ENCODE measurements around the gene TNFSF13B.
"Not testable (repeated sequence)": the region's sequence is repeated elsewhere in the genome, so short reads cannot be mapped to it uniquely, and the experiment has no call there.

The TNFSF13B gene, protein sequence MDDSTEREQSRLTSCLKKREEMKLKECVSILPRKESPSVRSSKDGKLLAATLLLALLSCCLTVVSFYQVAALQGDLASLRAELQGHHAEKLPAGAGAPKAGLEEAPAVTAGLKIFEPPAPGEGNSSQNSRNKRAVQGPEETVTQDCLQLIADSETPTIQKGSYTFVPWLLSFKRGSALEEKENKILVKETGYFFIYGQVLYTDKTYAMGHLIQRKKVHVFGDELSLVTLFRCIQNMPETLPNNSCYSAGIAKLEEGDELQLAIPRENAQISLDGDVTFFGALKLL

DNA sequence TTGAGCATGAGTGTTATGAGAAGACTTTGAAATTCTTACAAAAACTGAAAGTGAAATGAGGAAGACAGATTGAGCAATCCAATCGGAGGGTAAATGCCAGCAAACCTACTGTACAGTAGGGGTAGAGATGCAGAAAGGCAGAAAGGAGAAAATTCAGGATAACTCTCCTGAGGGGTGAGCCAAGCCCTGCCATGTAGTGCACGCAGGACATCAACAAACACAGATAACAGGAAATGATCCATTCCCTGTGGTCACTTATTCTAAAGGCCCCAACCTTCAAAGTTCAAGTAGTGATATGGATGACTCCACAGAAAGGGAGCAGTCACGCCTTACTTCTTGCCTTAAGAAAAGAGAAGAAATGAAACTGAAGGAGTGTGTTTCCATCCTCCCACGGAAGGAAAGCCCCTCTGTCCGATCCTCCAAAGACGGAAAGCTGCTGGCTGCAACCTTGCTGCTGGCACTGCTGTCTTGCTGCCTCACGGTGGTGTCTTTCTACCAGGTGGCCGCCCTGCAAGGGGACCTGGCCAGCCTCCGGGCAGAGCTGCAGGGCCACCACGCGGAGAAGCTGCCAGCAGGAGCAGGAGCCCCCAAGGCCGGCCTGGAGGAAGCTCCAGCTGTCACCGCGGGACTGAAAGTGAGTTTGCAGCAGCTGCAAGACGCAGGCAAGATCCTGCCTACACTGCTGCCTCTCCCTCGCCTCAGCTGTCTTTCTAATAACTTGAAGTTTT is at the start of gene TNFSF13B:
Gene TNFSF13B, plus strand, starts transcription at position 118 of the 728 bp plus-strand sequence. Its CDS starts 178 bp downstream, at position 296.
- peak; percentile 41 to 58 for DNase-seq

DNA sequence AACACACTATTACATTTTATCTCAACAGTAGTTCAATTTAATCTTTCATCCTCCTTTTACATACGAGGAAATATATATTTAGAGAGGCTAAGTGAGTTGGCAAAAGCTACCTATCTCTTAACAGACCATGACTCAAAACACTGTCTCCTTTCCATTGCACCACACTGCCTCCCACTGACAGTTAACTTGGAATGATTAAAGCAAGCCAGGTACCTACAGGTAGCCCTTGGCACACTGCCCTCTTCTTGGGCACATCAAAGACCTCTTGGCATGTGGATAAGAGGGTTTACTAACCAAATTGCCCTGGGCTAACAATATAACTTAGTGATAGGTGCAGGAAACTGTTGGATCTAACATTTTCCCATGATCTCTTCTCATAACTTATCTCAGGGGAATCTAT is 49.5 kb upstream of the TNFSF13B start:
- DNase-seq, result peak in 1 of 2 experiments; percentile 38

DNA sequence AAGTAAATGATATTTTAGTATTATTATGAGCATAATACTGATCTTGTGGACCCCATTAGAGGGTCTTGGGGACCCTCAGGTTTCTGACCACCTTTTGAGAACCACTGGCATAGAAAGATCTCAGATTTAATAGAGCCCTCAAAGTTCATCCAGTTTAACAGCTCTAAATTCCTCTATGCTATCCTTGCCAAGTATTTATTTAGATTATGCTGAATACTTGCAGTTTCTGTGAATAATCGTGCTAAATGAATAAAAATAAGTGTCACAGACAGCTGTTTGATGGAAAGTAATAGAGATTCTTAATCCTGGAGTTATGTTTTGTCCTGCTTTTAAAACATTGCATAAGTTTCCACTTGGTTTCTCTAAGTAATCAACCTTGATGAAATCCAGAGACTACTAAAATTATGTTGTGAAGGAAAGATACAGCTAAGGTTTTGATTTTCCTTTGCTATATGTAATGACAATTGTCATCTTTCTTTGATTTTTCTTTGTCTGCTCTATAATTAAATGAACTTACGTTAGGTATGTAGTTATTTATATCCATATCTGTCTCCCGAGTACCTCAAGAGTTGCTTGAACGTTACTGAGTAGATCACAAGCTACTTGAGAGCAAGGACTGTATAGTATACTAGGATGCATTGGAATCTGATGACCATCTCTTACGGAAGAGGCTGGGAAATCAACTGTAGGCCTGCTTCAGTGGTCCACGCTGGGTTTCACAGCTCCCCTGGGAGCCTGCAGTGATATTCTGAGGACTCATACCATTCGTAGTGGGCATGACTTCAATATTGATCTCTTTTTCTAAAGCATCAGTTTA is 45.6 kb upstream of the TNFSF13B start:
- no peak for DNase-seq

DNA sequence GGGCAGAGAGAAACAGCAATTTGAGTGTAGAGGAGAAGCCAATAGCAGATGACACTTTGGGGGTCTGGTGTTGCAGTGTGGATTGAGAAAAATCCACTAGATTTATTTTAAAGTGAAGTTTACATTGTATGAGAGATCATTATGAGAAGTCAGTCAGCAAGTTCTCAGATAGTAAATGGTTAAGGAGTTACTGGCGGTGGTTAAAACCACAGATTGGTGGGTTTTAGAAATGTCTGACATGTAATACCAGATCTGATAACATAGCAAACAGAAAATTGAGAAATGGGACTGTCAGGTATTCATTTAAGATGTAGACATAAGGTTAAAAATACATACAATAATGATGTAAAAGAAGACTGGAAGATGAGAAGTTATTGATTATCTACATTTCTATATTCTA is 44.1 kb upstream of the TNFSF13B start:
- DNase-seq, result no peak

DNA sequence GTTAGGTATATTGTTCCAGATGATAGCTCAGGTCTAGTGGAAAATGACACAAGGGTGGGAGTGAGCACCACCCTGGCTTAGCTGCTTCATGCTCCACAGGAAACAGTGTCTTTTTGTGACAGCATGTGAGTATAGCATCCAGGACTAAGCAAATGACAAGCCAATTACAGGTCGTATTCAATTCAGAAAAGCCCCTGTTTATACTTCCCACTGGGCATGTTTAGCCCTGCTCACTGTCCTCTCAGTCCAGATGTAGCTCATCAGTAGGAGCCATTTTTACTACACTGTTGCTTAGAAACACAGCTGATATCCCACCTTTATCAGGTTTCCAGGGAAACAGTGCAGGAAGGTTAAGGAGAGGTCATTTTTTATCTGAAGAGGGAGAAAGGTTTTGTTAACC is 43.3 kb upstream of the TNFSF13B start:
- no peak for DNase-seq

DNA sequence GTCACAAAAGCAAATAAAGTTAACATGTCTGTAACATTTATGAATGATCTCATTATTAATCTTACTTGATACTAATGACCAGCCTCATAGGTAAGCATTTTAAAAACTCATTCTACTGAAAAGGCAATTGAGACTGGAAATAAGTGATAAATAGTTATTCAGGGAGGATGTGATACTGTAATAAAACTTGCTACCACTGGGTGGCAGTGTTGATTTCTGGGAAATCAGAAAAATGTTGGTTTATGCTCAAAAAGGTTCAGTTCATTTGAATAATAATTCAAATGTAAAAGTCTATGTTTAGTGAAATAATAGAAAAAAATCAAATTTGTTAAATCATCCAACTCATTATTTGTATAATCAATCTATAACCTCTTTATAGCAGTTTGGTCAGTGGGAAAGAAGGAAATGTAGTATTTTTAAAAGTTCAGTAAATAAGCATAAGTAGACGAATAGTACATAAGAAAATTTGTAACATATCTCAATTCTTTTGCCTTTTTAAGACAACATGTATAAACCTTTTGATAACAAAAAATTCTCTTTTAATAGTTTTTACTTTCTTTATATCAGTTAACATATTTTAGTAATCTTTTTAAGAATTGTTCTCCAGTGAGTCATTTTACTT is 41.8 kb upstream of the TNFSF13B start:
- DNase-seq, result peak; percentile 32 to 35

DNA sequence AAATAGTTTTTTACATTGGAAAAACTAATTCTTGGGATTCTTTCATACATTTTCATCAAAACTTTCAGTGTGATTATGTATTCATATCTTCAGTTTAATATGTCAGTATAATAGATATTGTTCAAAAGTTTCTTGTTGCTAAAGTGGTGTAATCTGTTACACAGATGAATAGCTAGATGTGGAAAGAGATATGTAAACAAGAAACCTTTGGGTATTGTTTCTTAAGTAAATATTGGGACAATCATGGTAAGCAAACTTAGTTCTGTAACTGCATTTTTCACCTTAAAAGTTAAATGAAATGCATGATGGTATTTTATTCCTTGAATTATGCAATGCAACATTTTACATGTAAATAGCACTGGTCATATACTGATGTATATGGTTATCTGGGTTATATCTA is 39.1 kb upstream of the TNFSF13B start:
- no peak for DNase-seq

DNA sequence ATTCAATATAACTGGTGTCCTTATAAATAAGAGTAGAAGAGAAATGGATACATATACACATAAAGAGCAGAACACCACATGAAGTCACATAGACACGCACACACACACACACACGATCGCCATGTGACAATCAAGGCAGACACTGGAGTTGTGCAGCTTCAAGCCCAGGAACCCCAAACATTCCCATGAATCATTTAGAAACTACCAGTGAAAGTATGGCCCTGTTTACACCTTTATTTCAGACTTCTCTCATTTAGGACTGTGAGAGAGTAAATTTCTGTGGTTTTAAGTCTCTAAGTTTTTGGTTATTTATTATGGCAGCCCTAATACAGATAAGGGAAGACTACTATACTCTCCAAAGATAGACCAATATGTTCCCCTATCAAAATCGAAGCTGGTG is 20.4 kb upstream of the TNFSF13B start:
- DNase-seq, result no peak

DNA sequence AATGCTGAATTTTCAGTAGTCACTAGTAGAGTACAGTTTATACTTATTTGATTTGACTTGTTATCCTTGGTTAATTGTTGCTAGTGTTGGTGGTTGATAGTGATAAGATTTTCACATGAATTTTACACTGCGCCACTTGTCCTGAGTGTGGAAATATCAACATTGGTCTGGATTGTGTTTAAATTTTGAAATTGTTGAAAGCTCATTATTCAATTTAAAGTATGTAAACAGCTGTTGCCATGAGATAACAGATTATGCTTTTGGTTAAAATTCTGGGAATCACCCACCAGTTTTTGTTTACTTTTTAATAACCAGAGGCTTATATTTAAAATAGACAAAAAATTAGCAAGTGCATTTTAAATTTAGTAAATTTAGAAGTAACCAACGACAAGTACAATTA is 12.3 kb upstream of the TNFSF13B start:
- no peak for DNase-seq

DNA sequence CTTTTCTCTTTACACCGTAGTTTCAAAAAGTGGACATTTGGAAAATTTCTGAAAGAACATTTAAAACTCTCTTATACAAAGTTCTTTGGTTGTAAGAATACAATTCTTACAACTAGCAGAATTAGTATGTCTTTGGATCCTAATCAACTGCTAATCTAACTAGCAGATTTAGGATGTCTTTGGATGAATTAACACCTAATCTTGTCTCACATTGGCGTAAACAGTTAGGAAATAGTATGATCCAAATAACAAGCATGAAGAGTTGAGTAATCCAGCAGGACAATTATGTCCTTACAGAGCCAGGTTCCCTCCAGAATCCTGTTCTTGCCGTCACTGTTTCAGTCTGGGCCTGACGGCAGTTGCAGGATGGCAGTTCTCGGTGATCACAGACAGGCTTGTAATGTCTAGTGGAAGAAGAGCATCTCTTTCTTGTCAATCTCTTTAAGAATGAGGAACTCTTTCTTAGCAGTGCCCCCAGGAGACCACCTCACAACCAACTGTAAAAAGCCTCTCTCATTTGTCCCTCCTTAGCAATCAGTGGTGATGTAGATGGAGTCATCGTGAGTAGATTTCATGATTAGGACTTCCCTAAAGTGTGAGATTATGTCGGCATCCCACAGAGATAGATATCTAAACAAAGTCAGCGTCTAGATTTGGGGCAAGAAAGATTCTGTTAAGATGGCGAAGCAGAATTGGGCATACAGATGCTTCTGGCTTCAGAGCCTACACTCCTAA is 5.7 kb upstream of the TNFSF13B start:
- no peak for DNase-seq

DNA sequence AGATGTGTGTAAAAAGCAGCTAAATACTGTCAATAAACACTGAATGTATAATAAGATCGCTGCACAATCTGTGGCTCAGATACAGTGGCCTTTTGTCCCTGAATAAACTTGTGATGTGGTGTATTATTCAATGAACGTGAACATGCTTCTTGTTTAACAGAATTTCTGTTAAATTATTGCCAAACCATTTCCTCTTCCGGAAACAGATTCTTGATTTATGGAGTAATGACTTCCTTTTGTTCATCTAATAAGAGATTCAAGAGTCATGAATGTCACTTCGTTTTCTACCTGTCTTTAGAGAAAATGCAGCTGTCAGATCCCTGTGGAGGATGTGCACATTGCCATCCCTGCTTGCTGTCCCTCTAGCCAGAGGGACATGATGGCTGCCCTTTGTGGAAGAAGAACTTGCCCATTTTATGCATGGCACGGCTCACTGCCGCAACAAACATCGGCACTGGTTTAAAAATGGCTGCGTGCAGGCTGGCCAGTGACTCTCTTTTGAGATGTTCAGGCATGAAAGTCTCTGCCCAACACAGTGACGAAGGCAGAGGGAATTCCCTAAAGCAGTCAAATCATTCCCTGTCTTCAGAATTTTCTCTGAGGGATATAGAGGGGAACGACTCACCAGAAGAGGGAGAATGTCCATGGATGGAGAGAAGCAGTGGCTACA is 3.1 kb upstream of the TNFSF13B start:
- DNase-seq, result no peak

DNA sequence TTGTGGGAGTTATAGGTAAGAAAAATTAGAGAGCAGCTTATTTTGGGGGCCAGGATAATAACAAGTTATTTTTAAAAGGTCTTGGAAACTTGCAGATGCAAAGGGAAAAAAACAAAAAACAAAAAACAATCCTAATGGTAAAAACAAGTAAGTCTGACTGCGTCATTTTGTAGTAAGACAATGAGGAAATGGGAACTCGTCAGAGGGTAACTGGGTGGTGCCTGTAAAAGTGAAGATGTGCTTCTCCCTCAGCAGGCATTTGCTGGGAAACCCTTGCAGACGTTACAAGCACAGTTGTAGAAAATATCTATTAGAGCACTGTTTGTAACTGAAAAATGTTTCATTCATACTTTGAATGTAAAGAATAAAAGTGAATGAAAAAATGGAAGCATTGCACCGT is 2.2 kb upstream of the TNFSF13B start:
- no peak for DNase-seq

DNA sequence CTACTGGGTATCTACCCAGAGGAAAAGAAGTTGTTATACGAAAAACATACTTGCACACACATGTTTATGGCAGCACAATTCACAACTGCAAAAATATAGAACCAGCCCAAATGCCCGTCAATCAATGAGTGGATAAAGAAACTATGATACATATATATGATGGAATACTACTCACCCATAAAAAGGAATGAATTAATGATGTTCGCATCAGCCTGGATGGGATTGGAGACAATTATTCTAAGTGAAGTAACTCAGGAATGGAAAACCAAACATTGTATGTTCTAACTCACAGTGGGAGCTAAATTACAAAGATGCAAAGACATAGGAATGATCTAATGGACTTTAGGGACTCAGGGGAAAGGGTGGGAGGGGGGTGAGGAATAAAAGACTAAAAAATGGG is 1.7 kb upstream of the TNFSF13B start:
- not testable (repeated sequence) for DNase-seq

DNA sequence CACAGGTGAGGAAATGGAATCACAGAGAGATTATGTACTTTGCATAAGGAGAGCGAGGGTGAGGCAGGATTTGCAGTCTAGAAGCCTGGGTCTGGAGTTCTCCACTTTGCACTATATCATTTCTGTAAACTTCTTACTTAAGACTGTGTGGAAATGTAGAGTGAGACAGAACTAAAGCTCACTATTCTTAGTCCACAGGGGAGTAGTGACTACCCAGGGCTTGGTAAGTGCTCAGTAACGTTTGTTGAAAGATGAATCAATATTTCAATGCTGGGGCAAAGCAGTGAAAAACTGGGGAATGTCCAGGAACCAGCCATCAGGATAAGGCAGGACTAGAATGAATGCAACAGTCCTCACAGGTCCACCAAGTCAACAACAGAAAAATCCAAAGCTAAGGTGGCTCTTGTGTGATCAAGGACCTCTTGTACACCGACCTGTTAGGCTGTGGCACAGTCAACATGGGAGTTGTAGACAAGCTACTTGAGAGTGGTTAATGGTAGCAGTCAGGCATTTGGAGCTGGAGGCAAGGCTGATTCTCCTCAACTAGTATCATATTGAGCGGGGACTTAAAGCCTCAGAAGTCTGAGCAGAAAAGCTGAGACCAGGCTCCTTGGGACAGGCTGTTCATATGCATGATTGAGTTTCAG is 929 bp upstream of the TNFSF13B start:
- DNase-seq, result no peak

DNA sequence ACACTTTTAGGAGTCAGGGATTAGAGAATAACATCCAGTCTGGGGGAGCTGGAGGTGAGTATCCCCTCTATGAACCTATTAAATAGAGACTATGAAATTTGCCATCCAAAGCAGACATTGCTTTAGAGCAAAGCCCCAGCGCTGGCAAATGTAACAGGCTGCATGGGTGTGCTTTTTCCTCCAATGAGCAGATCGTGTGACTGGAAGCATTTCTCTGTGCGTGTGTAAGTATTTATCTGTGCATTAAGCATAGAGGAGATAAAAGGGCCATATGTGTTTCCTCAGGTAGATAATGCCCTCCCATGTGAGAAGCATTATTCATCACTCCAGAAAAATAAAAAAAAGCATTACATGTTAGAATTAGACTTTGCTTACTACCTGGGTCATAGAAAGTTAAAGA is 924 bp downstream of the TNFSF13B start:
- no peak for DNase-seq

DNA sequence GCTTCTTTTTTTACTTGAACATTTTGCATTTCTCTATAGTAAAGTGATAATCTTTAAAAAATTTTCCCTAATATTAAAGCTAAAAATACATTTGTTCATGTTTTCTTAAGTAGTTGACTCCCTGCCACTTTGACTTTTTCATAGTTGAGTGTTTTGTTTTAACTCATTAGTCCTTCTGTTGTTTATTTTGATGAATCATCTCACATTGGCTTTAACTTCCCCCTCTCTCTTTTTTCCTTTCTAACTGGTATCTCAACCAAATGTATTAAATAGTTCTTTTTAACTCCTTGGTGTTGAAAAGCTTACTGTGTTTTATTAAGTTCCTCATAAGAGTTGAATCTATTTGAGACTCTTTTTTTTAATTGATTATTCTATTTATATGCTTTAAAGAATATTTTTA is 2.8 kb downstream of the TNFSF13B start:
- DNase-seq, result no peak

DNA sequence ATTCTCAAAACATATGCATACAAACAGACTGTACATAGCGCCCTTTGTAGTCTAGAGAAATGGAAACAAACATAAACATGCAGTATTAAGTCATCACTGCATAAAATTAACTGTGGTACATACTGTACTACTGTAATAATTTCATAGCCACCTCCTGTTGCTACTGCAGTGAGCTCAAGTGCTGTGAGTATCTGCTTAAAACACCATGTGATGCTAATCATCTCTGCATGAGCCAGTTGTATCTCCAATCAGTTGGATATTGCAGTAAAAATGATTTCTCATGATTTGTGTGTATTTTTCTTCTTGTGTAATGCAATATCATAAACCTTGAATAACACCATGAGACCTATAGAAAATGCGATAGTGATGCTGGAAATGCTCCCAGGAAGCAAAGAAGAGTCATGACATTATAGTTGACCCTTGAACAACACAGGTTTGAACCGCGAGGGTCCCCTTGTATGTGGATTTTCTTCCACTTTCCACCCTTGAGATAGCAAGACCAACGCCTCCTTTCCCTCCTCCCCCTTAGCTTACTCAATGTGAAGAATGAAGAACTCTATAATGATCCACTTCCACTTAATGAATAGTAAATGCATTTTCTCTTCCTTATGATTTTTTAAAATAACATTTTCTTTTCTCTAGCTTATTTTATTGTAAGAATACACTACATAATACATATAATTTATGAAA is 4.1 kb downstream of the TNFSF13B start:
- no peak for DNase-seq

DNA sequence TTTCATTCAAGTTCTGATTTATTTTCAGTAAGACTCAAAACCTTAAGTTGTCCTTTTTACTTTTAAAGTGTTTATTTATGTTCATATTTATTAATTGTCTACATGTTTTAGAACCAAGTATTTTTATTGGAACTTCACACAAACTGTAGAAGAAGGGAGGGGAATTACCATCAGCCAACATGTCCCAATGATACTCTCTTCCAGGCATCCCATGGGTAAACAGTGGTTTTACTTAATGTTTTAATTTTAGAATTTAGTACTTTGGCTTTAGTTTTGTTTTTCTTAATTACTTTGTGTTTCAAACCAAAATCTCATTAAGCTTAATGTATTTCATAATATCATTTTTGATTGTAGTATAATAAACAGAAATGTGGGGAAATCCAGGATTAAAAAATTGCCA is 5.2 kb downstream of the TNFSF13B start:
- no peak for DNase-seq

DNA sequence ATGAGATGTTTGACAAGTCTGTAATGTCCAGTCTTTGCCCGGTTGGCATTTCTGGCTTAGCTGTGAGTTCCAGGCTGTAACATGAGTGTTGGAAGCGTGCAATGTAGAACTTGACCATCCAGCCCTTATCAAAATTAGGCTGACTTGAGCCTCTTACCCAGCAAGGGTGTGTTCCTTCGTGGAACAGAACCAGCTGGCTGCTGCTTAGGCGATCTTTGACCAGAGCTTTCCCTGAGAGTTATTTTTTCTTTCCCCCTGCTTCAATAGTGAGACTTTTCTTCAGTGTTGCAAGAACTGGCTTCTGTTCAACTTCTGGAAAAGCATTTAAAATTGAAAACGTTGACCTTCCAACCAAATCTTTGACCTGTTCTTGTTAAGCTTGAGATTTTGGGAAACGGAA is 6.5 kb downstream of the TNFSF13B start:
- no peak for DNase-seq

DNA sequence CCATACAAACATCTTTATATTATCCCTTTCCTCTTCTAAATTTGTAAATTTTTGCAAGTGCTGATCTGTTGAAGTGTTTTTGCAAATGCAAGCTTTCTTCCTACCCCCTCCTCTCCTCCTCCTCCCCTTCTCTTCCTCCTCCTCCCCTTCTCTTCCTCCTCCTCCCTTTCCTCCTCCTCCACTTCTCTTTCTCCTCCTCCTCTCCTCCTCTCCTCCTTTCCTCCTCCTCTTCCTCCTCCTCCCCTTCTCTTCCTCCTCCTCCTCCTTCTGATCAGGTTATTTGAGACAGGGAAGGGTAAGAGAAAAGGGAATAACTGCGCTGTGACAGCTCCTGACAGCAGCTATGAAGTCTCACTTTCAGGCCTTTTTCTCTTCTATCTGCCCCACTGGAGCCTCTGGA is 8.9 kb downstream of the TNFSF13B start:
- no peak for DNase-seq

DNA sequence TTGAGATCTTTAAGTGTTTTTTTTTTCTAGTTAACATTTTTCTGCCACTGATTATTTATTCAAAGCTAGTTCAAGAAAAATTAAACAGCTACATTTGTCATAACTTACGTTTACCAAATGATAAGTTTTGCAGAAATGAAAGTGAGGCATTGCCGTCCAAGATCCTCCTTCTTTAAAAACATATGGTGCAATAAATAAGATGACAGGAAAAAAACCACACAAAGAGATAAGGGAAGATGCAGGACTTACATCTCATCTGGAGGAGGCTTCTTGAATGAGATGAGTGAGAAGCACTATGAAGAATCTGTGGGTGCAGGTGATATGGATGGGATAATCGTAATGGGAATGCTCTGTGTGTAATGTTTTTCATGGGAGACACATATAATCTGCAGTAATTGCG is 12.4 kb downstream of the TNFSF13B start:
- DNase-seq, result no peak
